HG02623 (cell line): ENCODE results near the gene SLC25A45.
"Not testable (repeated sequence)": the region's sequence is repeated elsewhere in the genome, so short reads cannot be mapped to it uniquely, and the experiment has no call there.

Source experiments
- ATAC-seq: cut with Tn5 transposase; IDR thresholded peaks from one replicate; pipeline ENCODE4 v1.9.1; 2021; ENCODE audit warnings: moderate library complexity; ENCODE audit not compliant: unreplicated experiment

SLC25A45 gene

DNA sequence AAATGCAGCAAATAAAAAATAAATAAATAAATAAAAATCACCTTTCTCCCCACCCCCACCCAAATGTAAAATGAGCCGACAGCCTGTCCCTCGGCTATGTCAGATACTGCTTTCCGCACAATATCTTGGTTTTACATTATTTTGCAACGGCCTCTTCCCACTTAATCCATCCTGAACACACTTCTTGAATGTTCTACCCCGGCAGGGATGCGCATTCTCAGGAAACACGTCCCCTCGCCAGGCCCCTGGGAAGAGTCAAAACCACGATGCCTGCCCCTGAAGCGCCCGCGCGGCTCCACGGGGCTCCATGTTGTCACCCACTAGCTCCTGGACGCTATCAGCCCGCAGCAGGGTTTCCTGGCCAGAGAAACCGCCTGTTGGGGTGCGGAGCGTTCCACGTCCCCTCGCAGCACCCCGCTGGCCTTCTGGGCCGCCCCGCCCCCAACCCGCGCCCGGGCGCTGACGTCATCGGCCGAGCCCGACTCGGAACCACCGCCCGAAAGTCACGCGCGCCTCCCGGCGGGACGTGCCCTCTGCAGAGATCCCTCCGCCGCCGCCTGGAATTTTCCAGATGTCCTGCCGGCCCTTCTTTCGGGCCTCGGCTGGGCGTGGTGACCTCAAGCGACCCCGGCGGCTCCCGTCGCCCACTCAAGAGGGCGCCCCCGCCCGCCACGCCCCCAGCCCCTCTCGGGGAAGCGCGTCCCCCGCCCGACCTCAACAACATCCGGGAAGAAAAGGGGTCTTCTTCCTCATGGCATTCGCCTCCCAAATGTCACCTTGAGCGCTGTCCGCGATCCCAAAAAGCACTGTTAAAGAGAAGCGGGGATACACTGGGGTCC is 39.6 kb upstream of the SLC25A45 start:
- ATAC-seq = peak; percentile 17

DNA sequence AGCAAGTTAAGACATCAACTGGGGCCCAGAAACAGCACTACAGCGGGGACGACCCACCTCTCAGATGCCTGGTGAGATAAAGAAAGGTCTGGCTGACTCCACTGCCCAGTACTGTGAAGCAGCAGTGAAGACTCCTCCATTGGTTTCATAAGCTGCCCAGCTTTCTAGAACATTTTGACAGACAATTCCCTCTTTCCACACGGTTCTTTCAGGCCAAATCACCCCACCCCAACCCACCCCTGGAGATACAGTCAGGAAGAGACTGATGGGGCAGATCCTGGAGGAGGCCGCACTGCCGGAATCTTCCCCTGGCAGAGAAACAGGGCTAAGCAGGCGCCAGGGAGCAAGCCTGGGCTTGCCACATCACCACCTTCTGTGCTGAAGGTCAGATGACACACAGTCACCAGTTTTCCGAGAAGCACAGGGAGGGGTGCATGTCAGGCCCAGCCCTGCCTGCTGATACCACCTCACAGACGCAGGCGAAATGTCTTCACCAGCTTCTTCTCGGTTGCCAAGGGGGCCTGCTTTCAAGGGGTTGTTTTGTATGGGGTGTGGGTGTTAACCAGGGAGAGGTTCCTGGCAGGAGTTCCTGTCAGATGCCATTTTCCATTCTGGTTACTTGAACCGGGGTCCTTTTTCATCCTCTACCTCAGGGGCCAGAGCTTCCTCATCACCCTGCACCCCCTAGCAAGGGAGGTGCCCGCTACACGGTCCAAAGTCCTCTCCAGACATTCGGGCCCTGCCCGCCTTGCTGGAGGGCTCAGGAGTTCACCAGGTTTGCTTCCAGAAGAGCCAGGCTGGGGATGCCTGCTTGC is 38.7 kb upstream of the SLC25A45 start:
- no peak for ATAC-seq

DNA sequence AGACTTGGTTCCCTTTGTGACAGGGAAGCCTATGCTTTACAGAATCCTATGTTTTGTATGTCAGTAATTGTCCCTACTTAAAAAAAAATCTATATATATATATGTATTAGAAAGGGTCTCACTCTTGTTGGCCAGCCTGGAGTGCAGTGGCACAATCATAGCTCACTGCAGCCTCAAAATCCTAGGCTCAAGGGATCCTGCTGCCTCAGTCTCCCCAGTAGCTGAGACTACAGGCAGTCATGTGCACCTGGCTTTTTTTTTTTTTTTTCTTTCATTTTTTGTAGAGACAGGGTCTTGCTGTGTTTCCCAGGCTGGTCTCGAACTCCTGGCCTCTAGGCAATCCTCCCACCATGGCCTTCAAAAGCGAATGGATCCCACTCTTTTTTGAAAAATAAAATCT is 38.1 kb upstream of the SLC25A45 start:
- no peak for ATAC-seq

DNA sequence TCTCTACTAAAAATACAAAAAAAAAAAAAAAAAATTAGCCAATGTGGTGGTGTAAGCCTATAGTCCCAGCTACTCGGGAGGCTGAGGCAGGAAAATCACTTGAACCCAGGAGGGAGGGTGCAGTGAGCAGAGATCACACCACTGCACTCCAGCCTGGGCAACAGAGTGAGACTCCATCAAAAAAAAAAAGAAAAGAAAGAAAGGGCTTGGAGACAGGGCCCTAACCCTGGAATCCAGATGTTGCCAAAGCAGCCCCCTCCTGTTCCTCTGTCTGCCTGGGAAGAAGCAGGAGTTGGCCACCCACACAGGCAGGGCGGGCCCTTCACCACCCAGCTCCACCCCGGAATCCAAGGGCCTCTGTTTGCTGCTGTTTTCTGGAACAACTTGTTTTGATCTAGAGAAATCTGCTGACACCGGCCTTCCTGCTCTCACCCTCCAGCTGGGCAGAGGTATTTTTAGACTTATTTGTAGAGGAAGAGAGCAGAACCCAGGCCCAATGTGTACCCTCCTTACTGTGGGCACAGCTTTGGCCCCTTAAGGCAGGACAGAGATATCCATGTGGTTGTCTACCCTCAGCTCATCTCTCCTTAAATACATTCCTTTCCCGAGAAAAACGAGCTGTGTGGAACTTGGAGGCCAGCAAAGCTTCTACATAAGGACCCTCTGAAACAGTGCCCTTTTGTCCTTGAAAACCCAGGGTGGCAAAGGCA is 37.5 kb upstream of the SLC25A45 start:
- no peak for ATAC-seq

DNA sequence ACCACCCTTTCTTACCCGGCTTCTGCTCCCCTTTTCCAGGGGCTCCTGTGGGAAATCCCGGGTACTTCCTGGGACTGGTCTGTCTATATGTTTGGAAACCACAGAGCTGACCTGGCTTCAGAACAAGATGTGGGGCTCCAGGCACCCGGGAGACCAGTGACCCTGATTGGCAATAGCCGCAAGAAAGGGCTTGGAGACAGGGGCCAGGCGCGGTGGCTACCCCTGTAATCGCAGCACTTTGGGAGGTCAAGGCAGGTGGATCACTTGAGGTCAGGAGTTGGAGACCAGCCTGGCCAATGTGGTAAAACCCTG is 37.0 kb upstream of the SLC25A45 start:
- ATAC-seq = no peak

DNA sequence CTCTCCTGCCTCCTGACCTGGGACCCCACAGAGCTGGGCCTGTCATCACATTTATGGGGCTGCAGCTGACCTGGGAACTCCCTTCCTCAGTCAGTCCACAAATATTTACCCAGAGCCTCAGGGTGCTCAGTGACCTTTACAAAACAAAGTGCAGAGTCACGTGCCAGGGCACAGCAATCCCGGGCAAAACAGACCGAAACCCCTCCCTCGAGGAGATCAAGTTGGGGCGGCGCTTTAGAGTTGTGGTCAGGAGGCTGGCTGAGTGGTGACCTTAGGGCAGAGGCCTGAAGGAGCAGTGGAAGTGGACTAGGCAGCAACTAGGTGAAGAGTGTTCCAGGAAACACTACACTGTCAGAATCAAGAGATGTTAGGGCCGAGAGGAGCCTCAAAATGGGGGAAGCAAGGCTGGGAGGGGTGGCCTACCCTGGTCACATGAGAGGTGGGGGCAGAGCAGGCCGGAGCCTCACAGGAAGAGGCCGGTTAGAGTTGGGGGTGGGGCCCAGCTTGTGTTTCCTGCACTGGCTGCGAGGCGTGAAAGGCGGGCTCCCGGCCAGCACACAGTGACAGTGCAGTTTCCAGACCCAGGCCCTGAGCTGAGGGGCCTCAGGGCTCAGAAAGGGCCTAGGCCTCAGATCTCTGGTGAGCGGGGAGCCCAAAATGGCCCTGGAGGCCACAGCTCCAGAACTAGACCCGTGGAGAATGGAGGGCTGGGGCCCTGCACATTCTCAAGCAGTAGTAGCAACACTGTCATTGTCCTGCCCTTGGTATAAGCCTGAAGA is 36.4 kb upstream of the SLC25A45 start:
- peak; percentile 31 for ATAC-seq

DNA sequence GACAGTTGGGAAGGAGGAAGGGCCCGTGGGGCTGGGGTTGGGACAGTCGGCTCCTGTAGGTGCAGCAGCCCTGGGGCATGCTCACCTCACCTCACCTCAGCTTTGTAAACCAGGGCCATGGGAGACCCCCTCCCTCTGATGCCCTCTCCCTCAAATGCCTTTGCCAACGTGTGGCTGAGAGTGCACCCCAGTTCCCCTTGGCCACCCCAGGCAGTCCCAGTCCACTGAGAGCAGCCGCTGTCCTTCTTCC is 35.9 kb upstream of the SLC25A45 start:
- no peak for ATAC-seq

DNA sequence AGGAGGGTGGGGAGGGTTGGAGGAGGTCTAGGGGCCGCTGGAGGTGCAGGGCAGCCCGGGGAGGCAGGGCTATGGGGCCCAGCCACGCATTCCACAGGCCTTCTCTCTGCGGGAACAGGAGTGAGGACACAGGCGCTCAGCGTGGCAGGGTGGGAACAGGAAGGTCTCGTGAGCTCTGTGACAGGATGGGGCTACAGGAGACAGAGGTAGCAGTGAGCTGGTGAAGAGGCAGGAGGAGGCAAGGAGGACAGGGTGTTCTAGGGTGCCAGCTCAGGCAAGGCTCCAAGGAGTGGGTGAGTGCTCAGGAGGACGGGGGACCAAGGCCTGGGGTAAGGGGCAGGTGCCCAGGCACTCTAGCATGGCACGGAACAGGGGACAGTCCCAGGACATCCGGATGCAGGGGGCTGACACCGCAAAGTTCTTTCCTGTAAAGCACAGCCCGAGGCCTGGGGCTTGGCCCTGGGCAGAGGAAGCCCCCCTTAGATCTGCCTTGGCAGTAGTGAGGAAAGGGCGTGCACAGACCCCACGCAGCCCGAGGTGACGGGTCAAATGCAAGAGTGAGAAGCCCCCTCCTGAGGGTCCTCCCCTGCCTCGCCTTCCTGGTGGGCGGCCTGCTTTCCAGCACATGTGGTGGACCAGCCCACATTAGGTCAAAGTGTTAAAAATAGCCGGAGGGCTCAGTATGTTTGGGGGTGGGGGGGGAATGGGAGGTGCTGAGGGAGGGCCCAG is 35.4 kb upstream of the SLC25A45 start:
- no peak for ATAC-seq

DNA sequence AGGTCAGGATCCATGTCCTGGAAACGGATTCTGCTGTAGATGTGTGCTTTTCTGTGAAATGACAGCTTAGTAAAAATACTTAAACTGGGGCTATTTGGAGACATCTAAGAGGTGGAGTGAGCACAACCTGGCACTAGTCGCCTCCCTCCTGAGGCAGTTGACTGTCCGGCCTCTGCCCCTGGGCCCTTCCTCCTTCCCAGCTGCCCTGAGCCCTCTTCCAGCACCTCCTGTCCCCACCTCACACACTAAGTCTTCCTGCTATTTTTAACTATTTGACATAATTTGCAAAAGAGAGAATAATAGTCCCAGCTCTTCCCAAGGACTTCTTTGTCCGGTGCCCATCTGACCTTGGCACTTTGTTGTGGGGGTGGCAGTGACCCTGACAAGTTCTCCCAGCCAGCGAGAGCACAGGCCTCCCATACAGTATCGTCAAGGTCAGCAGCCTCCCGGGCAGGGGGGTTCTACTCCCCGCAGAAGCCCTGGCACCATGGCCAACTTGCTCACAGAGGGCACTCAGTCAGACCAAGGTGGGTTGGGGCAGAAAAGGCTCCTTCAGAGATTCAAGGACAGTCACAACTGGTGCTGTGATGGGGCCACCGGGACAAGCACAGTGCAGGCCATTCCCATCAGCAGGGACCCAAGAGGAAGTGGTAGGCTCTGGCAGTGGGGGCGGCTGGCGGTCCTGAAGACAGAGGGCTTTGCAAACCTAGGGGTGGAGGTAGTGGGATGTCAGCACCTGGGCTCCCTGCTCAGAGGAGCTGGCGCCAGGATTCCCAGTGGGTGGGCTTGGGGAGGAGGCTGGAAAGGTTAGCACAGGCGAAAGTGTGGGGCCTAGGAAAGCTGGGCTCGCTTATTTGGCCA is 34.6 kb upstream of the SLC25A45 start:
- ATAC-seq = no peak

DNA sequence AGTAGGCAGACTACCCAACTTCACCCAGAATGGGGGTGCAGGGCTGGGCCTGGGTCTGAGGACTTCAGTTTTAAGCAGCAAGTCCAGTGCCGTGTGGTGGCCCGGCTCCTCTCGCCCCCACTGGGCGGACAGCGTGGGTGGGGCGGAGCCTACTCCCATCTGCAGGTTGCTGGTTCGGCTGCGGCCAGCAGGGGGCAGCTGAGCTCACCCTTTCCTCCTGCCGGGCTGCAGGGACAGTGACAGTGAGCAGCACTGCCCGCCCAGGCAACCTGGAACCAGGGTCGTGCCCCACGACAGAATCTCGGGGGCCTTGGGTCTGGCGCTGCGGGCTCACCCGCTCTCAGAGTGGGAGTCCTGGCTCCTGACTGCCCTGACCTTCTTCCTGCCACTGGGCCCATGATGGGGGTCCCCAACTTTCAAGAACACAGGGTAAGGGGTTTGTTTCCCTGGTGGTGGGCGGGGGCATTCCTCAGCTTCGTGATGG is 33.9 kb upstream of the SLC25A45 start:
- ATAC-seq = no peak

DNA sequence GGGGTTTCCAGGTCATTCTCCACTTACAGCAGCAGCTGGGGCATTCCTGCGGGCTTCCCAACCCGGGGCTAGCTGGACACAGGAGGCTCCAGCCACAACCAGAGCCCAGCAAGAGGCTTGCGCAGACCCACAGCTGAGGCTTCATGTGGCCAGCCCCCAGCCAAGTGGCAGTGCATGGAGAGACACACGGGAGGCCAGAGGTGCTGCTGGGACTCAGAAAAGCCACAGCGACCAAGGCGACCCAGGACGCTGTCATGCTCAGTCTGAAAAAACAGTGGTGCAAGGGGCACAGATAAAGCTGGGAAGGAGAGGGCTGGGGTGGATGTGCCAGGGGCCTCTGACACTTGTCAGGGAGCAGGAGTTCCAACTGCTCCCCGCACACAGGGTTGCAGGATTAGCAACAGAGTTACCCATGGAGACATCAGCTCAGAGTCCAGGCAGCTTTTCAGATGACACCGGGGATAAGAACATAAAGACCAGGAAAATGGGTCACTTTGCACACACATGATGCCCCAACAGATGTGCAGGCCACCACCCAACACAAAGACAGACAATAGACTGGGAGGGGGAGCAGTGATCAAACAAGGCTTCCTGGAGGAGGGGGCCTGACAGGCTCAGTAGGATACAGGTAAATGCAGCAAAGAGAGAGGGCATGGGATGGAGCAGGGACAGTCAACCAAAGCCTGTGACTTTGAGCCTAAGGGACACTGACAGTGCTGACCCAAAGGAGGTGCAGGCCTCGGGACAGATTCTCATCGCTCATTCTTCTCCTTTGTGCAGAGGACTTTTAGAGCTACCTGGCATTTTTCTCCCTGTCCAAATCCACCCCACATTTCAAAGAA is 33.3 kb upstream of the SLC25A45 start:
- no peak for ATAC-seq

DNA sequence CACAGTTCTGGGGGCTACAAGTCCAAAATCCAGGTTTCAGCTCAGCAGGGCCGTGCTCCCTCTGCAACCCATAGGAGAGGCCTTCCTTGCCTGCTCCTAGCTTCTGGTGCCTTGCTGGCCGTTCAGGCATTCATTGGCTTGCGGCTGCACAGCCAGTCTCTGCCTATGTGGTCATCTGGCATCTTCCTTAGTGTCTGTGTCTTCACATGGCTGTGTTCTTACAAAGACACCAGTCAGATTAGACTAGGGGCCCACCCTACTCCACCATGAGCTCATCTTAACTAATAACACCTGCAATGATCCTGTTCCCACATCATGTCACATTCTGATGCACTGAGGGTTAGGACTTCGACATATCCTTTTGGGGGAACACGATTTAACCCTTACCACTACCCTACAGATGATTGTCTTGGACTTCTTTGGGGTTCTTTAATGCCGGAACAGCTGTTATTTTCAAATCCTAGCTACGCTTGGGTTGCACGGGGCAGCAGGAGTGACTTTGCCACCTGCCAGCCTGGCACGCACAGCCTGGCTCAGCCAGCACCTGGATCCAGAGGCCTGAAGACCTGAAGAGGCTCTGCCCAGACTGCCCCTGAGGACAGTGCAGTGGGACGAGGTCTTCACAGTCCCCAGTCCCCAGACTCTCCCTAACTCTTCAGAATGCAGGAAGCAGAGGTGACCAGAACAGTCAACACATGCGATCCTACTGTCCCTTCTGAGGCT is 32.5 kb upstream of the SLC25A45 start:
- no peak for ATAC-seq

DNA sequence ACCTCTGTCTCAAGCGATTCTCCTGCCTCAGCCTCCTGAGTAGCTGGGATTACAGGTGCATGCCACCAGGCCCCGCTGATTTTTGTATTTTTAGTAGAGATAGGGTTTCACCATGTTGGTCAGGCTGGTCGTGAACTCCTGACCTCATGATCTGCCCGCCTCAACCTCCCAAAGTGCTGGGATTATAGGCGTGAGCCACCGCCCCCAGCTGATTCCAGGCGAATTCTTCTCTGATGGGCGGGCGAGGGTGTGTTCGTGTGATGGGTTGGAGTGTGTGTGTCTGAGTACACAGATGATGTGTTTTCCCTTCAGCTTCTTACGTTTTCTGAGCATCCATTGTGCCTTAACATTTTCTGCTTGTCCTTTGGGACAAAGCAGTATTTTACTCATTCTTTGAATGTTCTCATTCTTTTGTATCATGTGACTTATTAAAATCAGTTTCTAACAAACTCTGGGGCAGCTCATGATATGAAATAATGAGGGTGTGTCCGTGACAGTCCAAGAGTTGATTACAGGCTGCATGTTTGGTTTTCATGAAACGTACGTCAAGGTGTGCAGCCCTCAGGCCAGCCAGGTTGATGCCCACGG is 30.7 kb upstream of the SLC25A45 start:
- not testable (repeated sequence) for ATAC-seq

DNA sequence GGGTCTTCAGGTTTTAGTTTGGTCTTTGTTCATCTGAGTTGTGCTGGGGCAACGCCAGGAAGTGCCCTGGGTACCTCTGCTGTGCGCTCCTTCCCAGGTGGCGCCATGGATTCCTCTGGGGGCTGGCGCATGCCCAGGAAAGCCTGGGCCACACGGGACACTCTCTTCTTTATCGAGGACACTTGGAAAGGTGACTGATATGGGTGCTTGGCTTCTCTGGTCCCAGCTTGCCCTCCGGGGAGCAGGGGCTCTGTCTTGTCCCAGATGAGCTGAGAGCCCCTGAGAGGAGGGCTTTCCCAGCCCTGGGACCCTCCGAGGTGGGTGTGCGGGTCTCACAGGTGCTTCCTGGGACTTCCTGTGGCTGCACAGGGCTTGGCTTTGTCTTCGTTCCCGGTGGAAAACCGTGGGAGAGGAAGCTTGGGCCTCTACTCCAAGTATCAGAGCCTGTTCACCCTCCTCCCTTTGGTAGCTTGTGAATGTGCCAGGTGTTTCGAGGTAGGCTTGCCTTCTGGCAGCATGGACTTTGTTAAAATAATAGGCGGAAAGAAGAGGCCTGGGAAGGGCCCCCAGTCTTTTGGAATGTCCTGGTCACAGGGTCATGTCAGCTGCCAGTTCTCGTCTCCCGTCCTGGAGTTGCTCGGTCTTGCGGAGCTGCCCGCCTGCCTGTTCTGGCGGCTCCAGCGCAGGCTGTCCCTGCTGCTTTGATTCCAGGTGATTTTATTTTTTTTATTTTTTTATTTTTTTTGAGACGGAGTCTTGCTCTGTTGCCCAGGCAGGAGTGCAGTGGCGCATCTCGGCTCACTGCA is 30.0 kb upstream of the SLC25A45 start:
- no peak for ATAC-seq

DNA sequence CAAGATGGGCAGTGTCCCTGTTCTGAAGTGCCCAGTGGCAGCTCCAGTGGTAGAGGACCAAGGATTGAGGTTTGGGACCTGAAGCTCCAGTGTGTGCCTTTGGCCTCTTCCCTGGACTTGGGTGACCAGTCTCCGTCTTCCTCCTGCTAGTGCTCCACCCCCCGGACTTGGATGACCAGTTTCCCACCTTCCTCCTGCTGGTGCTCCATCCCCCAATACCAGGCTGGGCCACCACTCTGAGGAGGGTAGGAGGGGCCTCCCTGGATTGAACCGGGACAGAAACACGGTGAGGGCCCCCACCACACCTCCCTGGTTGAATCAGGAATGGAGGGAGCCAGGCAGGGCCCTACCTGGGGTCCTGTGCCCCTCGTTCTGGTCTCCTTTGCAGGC is 29.2 kb upstream of the SLC25A45 start:
- no peak for ATAC-seq

DNA sequence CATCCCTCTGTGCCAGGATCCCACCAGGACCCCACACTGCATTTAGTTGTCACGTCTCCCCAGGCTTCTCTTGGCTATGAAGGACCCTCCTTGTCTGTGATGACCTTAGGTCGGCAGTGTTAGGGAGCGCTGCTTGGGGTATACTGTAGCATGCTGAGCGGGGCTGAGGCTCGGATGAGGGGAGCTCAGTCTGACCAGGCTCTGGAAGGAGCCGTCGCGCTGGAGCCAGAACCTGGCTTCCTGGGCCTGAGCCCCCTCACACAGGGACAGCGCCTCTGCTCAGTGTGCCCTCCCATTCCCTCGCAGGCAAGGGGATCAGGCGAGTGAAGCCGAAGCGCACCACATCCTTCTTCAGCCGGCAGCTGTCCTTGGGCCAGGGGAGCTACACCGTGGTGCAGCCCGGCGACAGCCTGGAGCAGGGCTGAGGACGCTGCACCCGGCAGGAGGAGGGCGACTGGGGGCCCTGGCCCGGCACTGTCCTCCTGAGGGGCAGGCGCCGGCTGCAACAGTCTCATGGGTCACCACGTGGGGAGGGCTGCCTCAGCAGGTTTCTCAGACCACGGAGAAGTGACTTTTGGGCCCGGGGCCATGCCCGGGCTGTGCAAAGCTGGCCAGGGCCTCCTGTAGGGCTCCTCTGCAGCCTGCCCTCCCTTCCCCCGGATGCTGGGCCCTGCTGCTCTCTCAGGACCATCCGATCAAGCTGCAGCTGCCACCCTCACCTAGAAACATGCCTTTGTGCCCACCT is 28.7 kb upstream of the SLC25A45 start:
- ATAC-seq = no peak
